Esophagus squamous epithelium (tissue), 5 donors: ENCODE measurements around the gene STRA8. TPM values are rescaled to one million over a fixed set of nuclear protein-coding genes. Genes with fewer than 3 reads are reported as not detected.
A peak's percentile ranks its signal among the peaks of the same experiment; 100 is the strongest.

Source experiments
- DNase-seq: peaks from one replicate; lab custom pipeline; 2025; lab: John Stamatoyannopoulos, UW
- H3K27ac ChIP-seq, 4 donors: fragments of 200-600 bp; sonication (generic); one replicate each; pipeline ENCODE4 v1.5.1; 2016 to 2019; ENCODE audit warnings: mild to moderate bottlenecking in 1 of 4
- H3K27me3 ChIP-seq, 4 donors: fragments of 200-600 bp; sonication (generic); 1 replicate in 3 of 4; 2 replicates in 1 of 4; pipeline versions ENCODE4 v1.5.1 to v1.6.0; 2017 to 2021; ENCODE audit warnings: antibody characterized with exemption in 1 of 4
- H3K36me3 ChIP-seq, 3 donors: fragments of 200-600 bp; sonication (generic); one replicate each; pipeline ENCODE4 v1.5.1; 2016 to 2019
- H3K4me1 ChIP-seq, 3 donors: fragments of 200-600 bp; sonication (generic); one replicate each; pipeline ENCODE4 v1.5.1; 2017 to 2019
- H3K4me3 ChIP-seq, 4 donors: fragments of 200-600 bp; sonication (generic); 1 replicate in 3 of 4; 2 replicates in 1 of 4; pipeline ENCODE4 v1.5.1; 2016 to 2019; ENCODE audit warnings: mild to moderate bottlenecking in 2 of 4, moderate library complexity in 1 of 4
- H3K9me3 ChIP-seq, 3 donors: fragments of 200-600 bp; sonication (generic); one replicate each; pipeline ENCODE4 v1.5.1; 2016 to 2019
- POLR2A ChIP-seq, 4 donors: fragments of 450-650 bp; IDR thresholded peaks; one replicate each; pipeline ENCODE4 v1.6.1; 2017; ENCODE audit warnings: antibody characterized with exemption in 4 of 4, mild to moderate bottlenecking in 4 of 4, moderate library complexity in 3 of 4
- WGBS, 2 donors: methylation state at CpG; one replicate each; pipeline ENCODE4 v1.1.5; 2018; 5-methylcytosine and 5-hydroxymethylcytosine counted together
- intact Hi-C: fragments of 100-400 bp; cut with DNase I; formaldehyde crosslinking; loops from one replicate; pipeline ENCODE4 v1.15.0; 2022
- total RNA-seq, 4 donors: library from RNA; depleted of rRNA; stranded (reverse); fragments of >200 nt; gene quantifications; one replicate each; pipeline ENCODE4 v1.1.0, GENCODE V29; 2016
- TF ChIP-seq, protein P1 (sequence below), 6 experiments: fragments of 450-650 bp in 4 of 6; fragments of 200-600 bp in 2 of 6; sonication (generic) in 2 of 6; IDR thresholded peaks; one replicate each; pipeline ENCODE4 v1.5.1; 2016 to 2019; ENCODE audit warnings: antibody characterized with exemption in 6 of 6, mild to moderate bottlenecking in 4 of 6, moderate library complexity in 4 of 6
- donor health status: DM: yes; HTN: yes; CAD: no.

Gene STRA8
- total RNA-seq, 4 donors from 2014 or later: not detected

DNA sequence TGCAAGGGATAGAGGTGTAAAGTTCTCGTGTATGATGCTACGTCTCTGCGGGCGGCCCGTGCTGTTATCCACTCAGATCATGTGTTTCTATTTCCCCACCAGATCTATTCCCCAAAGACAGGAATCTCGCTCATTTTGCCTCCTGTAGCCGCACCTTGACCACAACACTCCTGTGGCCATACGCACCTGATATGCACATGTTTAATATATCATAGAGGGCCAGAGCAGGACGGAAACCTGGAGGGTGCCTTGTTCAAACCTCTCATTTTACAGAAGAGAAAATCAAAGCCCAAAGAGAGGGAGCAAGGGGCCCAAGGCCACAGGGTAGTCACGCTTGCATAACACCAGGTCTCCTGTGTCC is 37.6 kb downstream of the STRA8 start:
- WGBS, 2 donors: 89 to 93% methylated on average over 10 of the region's 10 CpGs
- Histone ChIP-seq H3K27ac (no peak overlapping the region), H3K4me1 (peaks cover 0 to 7% (median 0%) of the 10 kb centered on the region in 3 donors), H3K9me3 (no peaks in the 10 kb centered on the region), H3K36me3 (no peaks in the 10 kb centered on the region), H3K27me3 (peaks cover 0 to 6% (median 0%) of the 10 kb centered on the region in 4 donors), H3K4me3 (no peak overlapping the region)
- intact Hi-C loops: no loop called here
- DNase-seq: no peak
- no peak for TF ChIP-seq POLR2A (IDR thresholded peaks at IDR 0.05)
- TF ChIP-seq, protein P1, sequence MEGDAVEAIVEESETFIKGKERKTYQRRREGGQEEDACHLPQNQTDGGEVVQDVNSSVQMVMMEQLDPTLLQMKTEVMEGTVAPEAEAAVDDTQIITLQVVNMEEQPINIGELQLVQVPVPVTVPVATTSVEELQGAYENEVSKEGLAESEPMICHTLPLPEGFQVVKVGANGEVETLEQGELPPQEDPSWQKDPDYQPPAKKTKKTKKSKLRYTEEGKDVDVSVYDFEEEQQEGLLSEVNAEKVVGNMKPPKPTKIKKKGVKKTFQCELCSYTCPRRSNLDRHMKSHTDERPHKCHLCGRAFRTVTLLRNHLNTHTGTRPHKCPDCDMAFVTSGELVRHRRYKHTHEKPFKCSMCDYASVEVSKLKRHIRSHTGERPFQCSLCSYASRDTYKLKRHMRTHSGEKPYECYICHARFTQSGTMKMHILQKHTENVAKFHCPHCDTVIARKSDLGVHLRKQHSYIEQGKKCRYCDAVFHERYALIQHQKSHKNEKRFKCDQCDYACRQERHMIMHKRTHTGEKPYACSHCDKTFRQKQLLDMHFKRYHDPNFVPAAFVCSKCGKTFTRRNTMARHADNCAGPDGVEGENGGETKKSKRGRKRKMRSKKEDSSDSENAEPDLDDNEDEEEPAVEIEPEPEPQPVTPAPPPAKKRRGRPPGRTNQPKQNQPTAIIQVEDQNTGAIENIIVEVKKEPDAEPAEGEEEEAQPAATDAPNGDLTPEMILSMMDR (IDR thresholded peaks at IDR 0.05): no peak

DNA sequence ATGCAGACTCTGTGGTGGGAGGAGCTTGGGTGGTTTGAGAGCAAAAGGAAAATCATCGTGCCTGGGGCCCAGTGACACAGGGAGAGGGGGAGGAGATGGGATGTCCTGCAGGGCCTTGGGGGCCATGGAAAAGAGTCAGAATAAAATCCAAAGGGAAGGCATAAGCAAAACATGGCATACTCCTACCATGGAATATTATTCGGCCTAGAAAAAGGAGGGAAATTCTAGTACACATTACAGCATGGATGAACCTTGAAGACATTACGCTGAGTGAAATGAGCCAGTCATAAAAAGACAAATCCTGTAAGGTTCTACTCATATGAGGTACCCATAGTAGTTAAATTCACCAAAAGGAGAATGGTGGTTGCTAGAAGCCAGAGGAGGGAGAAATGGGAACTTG is 38.7 kb downstream of the STRA8 start:
- Histone ChIP-seq H3K4me3 (no peak overlapping the region), H3K9me3 (no peaks in the 10 kb centered on the region), H3K27ac (no peak overlapping the region), H3K27me3 (peaks cover 0 to 6% (median 0%) of the 10 kb centered on the region in 4 donors), H3K4me1 (peaks cover 0 to 7% (median 0%) of the 10 kb centered on the region in 3 donors), H3K36me3 (no peaks in the 10 kb centered on the region)
- no peak for DNase-seq
- intact Hi-C loops: no loop called here
- 83 to 88% methylated on average over 3 of the region's 3 CpGs for WGBS, 2 donors
- TF ChIP-seq POLR2A (IDR thresholded peaks at IDR 0.05): no peak
- TF ChIP-seq, protein P1 (IDR thresholded peaks at IDR 0.05): no peak

DNA sequence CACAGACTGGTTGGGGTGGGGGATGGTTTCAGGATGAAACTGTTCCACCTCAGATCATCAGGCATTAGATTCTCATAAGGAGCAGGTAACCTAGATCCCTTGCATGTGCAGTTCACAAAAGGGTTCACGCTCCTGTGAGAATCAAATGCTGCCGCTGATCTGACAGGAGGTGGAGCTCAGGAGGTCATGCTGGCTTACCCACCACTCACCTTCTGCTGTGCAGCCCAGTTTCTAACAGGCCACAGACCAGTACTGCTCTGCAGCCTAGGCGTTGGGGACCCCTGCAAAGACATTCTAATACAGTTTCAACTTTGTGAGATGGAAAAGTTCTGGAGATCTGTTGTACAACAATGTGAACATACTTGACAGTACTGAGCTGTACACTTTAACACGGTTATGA is 39.9 kb downstream of the STRA8 start:
- Histone ChIP-seq H3K4me1 (peaks cover 0 to 7% (median 0%) of the 10 kb centered on the region in 3 donors), H3K36me3 (no peaks in the 10 kb centered on the region), H3K9me3 (no peaks in the 10 kb centered on the region), H3K27ac (no peak overlapping the region), H3K27me3 (peaks cover 0 to 6% (median 0%) of the 10 kb centered on the region in 4 donors), H3K4me3 (no peak overlapping the region)
- WGBS, 2 donors: 60 to 80% methylated on average over 4 of the region's 4 CpGs
- intact Hi-C loops: no loop called here
- no peak for TF ChIP-seq POLR2A (IDR thresholded peaks at IDR 0.05)
- TF ChIP-seq, protein P1 (IDR thresholded peaks at IDR 0.05): no peak
- no peak for DNase-seq

DNA sequence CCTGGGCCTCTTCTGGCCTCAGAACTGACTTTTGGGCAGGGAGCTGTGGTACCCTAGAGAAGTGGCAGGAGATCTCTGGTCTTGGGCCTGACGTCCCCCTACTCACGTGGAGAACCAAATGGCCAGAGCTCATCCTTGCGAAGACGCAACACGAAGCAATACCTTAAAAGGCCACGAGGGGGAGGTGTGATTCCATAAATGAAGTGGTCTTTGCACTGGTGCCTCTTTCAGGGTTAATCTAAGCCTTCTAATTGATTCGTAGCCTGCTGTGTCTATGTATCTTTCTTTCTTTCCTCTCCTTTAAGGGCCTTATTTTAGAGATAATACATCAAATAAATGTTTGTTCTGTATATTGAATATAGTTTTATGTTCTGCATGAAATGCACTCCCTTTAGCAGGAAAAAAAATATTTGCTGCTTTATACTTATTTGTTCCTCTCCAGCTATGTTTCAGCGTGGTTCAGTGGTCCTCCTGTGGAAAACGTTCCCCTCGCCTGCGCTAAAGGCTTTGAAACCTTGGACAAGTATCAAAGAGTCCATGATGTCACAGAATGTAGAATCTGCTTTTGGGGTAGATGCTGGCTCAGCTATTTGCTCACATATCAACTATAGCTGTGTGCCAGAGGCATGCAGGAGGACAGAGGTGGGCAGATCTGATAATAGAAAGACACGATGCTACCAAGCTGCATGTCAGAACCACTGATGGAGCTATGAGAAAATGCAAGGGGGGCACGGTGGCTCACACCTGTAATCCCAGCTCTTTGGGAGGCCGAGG is 41.0 kb downstream of the STRA8 start:
- 33 to 38% methylated on average over 14 of the region's 14 CpGs for WGBS, 2 donors
- Histone ChIP-seq H3K36me3 (no peaks in the 10 kb centered on the region), H3K4me3 (no peak overlapping the region), H3K27ac (no peak overlapping the region), H3K27me3 (peaks cover 0 to 6% (median 0%) of the 10 kb centered on the region in 4 donors), H3K4me1 (peaks cover 0 to 7% (median 0%) of the 10 kb centered on the region in 3 donors), H3K9me3 (no peaks in the 10 kb centered on the region)
- TF ChIP-seq, protein P1 (IDR thresholded peaks at IDR 0.05): peak; percentile 29 to 87 (median 82)
- TF ChIP-seq POLR2A (IDR thresholded peaks at IDR 0.05): no peak
- intact Hi-C loops: no loop called here
- no peak for DNase-seq

DNA sequence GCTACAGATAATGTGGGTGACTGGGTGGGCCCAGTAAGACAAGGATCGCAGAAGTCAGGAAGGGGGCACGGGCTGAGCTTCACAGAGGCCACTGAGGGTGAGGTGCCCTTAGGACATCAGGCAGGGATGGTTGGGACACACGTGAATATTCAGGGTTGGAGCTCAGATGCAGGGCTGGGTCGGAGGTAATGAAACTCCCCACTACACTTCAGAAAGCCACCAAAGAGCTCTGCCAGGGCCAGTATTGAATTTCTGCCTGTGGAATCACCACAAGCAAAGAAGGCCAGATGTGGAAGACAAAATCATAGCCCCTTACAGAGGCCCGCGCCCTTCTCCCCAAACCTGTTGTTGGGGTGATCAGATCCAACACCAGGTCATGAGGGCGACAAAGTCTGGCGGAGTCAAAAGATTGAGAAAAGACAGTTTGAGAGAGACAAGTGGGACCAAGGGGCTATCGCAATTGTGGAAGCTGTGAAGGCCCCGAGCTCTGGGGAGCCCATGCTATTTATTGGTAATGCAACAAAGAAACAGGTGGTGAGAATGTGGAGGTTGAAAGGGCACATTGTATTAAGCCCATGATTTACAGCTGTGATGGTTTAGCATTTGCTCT is 42.4 kb downstream of the STRA8 start:
- 86 to 90% methylated on average over 10 of the region's 10 CpGs for WGBS, 2 donors
- Histone ChIP-seq H3K4me3 (no peak overlapping the region), H3K27ac (no peak overlapping the region), H3K9me3 (no peaks in the 10 kb centered on the region), H3K27me3 (no peaks in the 10 kb centered on the region), H3K4me1 (peaks cover 0 to 7% (median 0%) of the 10 kb centered on the region in 3 donors), H3K36me3 (no peaks in the 10 kb centered on the region)
- no peak for DNase-seq
- intact Hi-C loops: no loop called here
- no peak for TF ChIP-seq POLR2A (IDR thresholded peaks at IDR 0.05)
- TF ChIP-seq, protein P1 (IDR thresholded peaks at IDR 0.05): no peak
